ENCODE measurements around the gene RASL11B. TPM values are rescaled to one million over a fixed set of nuclear protein-coding genes. Genes with fewer than 3 reads are reported as not detected.

Gene RASL11B
- total and polyA plus RNA-seq, 10 of the 15 experiments (the other 5 are each of a cell fraction or from before 2014, with no cell fraction given) = 0.06 to 0.45 (median 0.08) TPM; not detected in 5

DNA sequence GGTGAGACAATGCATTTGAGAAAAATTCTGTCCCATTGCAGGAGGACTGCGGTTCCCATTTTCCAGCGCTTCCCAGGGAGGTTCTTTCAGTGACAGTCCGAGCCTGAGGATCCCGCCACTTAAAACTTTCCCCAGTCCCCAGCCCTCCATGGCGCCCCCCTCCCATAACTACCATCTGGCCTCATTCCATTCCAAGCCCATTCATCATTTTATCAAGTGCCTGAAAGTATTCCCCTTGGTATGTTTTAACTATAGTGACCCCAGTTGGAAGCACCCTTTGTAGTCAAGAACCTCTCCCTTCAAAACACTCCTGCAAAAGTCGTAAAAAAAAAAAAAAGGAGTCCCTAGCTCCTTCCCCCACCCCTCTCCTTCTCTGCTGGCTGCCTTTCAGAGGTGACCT is 1.2 kb downstream of the RASL11B start (continued):
- TF ChIP-seq WRNIP1 (IDR thresholded peaks at IDR 0.05; ENCODE audit: borderline replicate concordance, low read depth, low read length) = no peak
- no peak for TF ChIP-seq NRF1 (conservative IDR thresholded peaks at IDR 0.05; ENCODE audit: low read depth, low read length)
- TF ChIP-seq RAD21 (IDR thresholded peaks at IDR 0.05; ENCODE audit: insufficient read depth, low read depth, low read length) = no peak
- TF ChIP-seq, protein P1, sequence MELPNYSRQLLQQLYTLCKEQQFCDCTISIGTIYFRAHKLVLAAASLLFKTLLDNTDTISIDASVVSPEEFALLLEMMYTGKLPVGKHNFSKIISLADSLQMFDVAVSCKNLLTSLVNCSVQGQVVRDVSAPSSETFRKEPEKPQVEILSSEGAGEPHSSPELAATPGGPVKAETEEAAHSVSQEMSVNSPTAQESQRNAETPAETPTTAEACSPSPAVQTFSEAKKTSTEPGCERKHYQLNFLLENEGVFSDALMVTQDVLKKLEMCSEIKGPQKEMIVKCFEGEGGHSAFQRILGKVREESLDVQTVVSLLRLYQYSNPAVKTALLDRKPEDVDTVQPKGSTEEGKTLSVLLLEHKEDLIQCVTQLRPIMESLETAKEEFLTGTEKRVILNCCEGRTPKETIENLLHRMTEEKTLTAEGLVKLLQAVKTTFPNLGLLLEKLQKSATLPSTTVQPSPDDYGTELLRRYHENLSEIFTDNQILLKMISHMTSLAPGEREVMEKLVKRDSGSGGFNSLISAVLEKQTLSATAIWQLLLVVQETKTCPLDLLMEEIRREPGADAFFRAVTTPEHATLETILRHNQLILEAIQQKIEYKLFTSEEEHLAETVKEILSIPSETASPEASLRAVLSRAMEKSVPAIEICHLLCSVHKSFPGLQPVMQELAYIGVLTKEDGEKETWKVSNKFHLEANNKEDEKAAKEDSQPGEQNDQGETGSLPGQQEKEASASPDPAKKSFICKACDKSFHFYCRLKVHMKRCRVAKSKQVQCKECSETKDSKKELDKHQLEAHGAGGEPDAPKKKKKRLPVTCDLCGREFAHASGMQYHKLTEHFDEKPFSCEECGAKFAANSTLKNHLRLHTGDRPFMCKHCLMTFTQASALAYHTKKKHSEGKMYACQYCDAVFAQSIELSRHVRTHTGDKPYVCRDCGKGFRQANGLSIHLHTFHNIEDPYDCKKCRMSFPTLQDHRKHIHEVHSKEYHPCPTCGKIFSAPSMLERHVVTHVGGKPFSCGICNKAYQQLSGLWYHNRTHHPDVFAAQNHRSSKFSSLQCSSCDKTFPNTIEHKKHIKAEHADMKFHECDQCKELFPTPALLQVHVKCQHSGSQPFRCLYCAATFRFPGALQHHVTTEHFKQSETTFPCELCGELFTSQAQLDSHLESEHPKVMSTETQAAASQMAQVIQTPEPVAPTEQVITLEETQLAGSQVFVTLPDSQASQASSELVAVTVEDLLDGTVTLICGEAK (IDR thresholded peaks at IDR 0.05; ENCODE audit: borderline replicate concordance) = no peak
- TF ChIP-seq, protein P2, sequence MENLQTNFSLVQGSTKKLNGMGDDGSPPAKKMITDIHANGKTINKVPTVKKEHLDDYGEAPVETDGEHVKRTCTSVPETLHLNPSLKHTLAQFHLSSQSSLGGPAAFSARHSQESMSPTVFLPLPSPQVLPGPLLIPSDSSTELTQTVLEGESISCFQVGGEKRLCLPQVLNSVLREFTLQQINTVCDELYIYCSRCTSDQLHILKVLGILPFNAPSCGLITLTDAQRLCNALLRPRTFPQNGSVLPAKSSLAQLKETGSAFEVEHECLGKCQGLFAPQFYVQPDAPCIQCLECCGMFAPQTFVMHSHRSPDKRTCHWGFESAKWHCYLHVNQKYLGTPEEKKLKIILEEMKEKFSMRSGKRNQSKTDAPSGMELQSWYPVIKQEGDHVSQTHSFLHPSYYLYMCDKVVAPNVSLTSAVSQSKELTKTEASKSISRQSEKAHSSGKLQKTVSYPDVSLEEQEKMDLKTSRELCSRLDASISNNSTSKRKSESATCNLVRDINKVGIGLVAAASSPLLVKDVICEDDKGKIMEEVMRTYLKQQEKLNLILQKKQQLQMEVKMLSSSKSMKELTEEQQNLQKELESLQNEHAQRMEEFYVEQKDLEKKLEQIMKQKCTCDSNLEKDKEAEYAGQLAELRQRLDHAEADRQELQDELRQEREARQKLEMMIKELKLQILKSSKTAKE (IDR thresholded peaks at IDR 0.05; ENCODE audit: low read depth, poor library complexity, severe bottlenecking) = no peak
- no peak for TF ChIP-seq RAD51 (IDR thresholded peaks at IDR 0.05)
